HG03521 (cell line): Measurements from ENCODE around the gene UNC5B.

Experiments
- ATAC-seq: cut with Tn5 transposase; IDR thresholded peaks from one replicate; pipeline ENCODE4 v1.9.1; 2021; ENCODE audit warnings: mild to moderate bottlenecking, moderate library complexity; ENCODE audit not compliant: unreplicated experiment

The UNC5B gene

GRCh38 chr10:71239131-71239915 is 27.0 kb downstream of the UNC5B start:
- no peak for ATAC-seq

GRCh38 chr10:71239946-71240795 is 27.8 kb downstream of the UNC5B start:
- no peak for ATAC-seq

- no peak for ATAC-seq
Measured at GRCh38 chr10:71241114-71241829, 28.9 kb downstream of the UNC5B start.

GRCh38 chr10:71241830-71242621 is 29.7 kb downstream of the UNC5B start:
- no peak for ATAC-seq

- ATAC-seq: no peak
Measured at GRCh38 chr10:71242622-71243009, 30.2 kb downstream of the UNC5B start.

- ATAC-seq: no peak
Measured at GRCh38 chr10:71243756-71244395, 31.5 kb downstream of the UNC5B start.

- ATAC-seq: no peak
Measured at GRCh38 chr10:71244431-71245419, 32.4 kb downstream of the UNC5B start.

GRCh38 chr10:71245420-71246325 is 33.3 kb downstream of the UNC5B start:
- ATAC-seq: no peak

- no peak for ATAC-seq
Measured at GRCh38 chr10:71246591-71247413, 34.4 kb downstream of the UNC5B start.

- no peak for ATAC-seq
Measured at GRCh38 chr10:71247414-71247705, 35.0 kb downstream of the UNC5B start.

- no peak for ATAC-seq
Measured at GRCh38 chr10:71247804-71248203, 35.4 kb downstream of the UNC5B start.

GRCh38 chr10:71248210-71248609 is 35.8 kb downstream of the UNC5B start:
- no peak for ATAC-seq

GRCh38 chr10:71249996-71250395 is 37.6 kb downstream of the UNC5B start:
- ATAC-seq: no peak

- no peak for ATAC-seq
Measured at GRCh38 chr10:71250405-71250804, 38.0 kb downstream of the UNC5B start.

- ATAC-seq: no peak
Measured at GRCh38 chr10:71250842-71251241, 38.5 kb downstream of the UNC5B start.

- no peak for ATAC-seq
Measured at GRCh38 chr10:71251319-71251718, 38.9 kb downstream of the UNC5B start.

GRCh38 chr10:71252220-71252619 is 39.9 kb downstream of the UNC5B start:
- no peak for ATAC-seq
